CD4-positive, alpha-beta T cell treated with Interleukin-17A for 1 hour (primary cell): ENCODE results near the gene RAB7A.

Experiments used
- DNase-seq: peaks from one replicate; pipeline ENCODE4 v3.0.0-alpha.2; 2020

Gene RAB7A

DNA sequence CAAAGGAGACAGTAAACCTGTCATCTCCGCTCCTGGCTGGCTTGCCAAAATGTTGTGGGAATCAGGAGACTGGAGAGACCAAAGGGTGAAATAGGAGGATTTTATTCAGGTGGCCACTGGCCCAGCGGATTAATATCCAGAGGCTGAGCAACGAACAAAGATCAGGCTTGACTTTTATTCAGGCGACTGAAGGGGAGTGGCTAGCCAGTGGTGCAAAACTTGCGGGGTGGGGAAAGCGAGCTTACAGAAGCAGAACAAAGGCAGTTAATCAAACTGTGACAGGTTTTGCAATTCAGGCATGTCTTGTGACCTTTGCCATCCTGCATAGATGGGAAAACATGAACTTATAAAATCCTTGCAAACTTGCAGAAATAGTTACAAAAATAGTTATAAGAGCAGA, 133.6 kb downstream of the RAB7A start:
- DNase-seq, result no peak

DNA sequence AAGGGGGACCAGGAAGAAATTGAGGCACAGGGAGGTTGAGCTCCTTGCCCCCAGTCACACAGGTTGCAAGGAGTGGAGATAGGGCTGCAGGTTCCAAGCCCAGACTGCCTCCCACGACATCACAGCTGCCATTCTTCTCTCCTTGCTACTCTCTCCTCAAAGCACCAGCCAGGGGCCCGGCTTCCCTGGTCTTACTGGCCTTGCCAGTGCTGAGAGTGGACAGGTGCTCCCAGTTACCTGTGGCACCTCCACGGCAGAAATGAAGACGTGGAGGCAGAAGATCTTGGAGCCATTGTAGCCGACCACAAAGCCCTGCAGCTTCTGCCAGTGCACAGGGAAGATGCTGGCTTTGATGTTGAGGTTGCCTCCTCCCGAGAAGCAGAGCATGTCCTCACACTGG, 135.5 kb downstream of the RAB7A start:
- no peak for DNase-seq

DNA sequence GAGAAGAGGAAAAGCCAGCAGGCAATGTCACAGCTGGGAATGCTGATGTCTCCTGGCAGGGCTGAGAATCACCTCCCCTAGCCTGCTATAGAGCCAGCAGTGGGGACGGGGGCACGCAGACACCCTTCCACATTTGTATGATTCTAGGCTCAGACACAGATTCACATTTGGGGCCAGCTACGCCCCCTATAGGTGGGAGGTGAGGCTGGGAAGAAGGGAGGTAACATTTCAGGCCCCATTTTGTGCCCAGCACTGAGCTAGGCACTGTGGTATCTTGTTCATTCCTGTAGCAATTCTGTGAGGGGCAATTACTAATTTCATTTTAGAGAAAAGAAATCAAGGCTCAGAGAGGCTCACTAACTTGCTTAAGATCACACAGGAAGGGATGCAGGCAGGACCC, 137.6 kb downstream of the RAB7A start:
- no peak for DNase-seq
